NCI-H345 treated with DMSO at 0.1 percent for 48 hours (cell line): ENCODE data around the gene ING5.
A peak's percentile ranks its signal among the peaks of the same experiment; 100 is the strongest.
"Not testable (repeated sequence)": the region's sequence is repeated elsewhere in the genome, so short reads cannot be mapped to it uniquely, and the experiment has no call there.

Experiments used
- DNase-seq: peaks from one replicate; lab custom pipeline; 2025; ENCODE audit not compliant: unreplicated experiment; lab: John Stamatoyannopoulos, UW

Gene ING5

DNA sequence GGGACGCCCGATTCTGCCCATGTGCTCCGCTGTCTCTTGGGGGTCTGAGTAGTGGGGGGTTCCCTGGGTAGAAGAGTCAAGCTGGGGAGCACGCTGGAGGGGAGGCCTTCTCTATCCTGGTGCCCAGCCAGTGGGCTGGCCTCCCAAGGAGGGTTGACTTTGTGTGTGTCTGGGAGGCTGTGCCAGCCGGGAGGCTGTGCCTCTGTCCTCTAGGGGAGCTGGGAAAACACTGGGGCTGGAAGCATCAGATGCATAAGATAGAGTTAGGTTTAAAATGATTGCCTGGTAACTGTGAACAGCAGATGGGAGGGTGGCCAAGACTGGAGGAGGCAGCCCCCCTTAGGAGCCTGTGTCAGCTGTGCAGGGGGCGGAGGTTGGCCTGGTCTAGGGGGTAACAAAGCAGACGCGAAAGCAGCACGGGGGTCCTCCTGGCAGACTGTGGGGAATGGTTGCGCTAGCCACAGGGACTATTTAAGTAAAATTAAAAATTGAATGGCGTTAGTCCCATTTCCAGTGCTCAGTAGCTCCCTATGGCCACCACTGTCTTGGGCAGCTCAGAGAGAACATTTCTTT lies 1.3 kb downstream of the ING5 start:
- DNase-seq = peak; percentile 9

DNA sequence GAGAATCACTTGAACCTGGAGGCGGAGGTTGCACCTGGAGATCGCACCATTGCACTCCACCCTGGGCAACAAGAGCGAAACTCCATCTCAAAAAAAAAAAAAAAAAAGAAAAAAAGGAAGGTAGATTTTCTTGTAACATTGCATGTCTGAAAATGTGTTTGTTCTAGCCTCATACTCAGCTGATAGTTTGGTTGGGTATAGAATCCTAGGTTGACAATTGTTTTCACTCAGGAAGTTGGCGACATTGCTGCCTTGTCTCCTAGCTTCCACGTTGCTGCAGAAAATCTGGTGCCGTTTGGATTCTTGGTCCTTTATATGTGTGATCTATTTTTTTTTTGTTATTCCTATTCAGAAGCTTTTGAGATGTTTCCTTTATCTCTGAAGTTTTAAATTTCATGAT lies 4.7 kb downstream of the ING5 start:
- no peak for DNase-seq

DNA sequence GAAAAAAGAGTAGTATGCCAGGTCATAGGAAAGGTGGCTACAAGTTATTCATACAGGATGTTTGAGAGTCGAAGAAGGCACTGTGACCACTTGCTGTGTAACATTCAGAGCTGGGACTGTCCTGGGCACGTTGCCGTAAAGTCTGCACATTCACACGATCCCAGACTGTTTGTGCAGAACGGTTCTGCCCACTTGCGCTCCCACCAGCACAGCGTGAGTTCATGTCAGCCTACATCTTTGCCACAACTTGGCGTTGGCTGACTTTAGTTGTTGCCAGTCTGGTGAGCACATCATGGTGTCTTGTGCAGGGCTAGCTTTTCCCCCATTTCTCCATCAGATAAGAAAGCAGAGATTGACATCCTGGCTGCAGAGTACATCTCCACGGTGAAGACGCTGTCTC lies 7.0 kb downstream of the ING5 start:
- DNase-seq = no peak

DNA sequence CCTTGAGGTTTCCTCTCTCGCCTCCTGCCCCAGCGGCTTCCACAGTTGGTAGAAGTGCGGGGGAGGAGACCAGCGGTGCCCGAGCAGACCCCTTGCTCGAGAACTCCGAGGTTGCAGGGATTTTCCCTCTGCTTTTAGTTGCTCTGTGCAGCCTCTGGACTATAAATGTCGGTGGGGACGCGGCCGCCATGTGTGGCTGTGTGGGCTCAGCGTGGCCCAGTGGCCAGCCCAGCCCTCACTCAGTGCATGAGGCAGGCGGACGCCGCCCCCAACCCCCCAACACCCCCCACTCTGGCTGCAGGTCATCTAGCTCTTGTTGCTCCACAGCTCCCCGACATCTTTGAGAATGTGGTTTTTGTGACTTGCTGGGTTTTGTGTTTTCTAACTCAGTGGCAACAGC lies 17.3 kb downstream of the ING5 start:
- no peak for DNase-seq

DNA sequence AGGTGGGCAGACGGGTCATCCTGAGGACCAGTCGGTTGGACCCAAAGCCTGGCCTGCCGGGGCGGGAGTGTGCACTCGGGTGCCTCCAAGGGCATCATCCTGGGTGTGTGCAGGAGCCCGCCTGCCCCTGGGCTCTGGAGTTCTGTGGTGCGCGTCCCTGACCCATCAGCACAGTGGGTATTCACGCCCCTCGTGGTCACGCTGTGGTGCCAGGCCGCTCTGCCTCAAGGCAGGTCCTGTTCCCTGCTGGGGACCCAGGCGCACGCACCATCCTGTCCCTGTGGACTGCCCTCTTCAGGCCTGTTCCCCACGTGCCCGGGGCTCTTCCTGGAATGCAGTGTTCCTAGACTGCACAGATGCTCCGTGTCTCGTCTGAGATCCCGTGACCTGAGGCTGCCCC lies 18.3 kb downstream of the ING5 start:
- no peak for DNase-seq

DNA sequence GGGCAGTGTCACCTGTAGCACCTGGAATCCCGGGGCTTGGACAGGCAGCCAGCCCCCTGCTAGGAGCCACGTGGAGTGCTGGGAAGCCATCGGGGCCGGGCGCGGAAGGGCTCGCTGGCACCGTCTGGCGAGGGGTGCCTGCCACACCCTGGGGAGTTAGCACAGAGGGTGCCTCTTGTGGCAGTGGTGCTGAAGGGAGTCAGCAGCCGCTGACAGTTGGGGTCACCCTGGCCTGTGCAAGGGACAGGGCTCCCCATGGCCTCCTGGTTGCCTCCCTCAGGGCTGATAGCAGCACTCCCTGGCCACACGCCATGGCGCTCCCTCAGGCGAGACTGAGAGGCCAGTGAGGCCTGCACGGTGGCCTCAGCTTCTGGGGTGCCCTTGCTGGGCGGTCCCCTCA lies 18.7 kb downstream of the ING5 start:
- no peak for DNase-seq

DNA sequence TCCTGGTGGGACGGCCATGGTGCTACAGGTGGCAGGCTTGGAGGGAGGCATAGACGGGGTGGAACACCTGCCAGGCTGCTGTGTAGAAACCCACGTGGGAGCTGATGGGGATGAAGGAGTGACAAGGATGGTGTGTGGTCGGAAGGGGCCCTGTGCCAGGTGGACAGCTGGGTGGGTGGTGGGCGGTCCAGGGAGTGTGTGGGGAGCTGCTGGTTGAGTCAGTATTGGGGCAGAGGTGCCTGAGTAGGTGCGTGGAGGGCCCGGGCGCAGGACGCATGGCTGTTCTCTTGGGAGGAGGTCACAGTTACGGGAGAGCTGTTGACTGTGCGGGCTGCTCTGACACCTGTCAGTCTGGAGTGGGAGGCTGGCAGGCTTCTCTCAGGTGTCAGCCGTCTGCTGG lies 20.0 kb downstream of the ING5 start:
- DNase-seq = no peak

DNA sequence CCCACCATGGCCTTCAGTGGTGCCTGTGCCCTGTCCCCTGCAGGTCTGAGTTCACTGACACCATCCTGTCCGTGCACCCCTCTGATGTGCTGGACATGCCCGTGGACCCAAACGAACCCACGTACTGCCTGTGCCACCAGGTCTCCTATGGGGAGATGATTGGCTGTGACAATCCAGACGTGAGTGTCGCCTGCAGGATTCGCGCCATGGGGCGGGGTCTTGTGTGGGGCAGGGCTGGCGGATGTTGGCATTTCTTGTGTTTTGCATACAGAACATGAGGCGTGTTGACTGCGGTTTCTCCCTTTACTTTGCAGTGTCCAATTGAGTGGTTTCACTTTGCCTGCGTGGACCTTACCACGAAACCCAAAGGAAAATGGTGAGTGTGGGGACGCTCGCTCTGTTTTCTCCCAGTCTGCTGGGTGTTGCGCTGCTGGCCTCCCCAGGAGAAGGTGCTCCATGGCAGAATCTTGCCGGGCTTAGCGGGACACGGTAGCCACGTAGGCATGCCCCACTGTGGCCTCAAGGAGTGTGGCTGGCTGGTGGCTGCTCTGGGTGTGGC lies 21.1 kb downstream of the ING5 start:
- DNase-seq = no peak

DNA sequence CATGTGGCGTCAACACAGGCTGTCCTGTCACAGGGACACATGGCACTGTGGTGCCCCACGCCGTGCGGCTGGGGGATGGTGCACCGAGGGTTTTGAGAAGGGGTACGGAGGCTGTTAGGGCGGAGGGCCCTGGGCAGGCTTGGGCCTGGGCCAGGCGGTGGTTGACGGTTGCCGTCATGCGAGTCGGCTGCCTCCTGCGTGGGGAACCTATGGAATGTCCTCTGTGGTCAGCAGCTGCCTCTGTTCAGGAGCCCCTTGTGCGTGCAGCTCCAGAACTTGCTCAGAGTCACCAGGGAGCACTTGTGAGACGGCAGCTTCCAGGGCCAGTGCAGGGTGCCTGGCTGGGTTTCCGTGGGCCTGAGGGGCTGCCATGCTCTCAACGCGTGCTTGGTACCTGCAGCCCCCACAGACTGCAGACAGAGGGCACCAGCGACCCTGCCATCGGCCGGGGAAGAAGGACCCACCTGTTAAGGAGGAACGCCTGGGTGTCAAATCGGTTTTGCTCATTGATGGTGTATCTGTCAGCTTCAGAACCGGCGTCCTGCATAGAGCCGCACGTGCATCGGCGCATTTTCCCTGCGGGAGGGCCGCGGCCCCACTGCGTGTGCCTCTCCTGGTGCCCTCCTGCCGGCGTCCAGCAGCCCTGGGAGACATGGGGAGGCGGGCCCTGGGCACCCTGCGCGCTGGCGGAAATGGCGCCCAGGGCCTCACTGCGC lies 22.6 kb downstream of the ING5 start:
- no peak for DNase-seq

DNA sequence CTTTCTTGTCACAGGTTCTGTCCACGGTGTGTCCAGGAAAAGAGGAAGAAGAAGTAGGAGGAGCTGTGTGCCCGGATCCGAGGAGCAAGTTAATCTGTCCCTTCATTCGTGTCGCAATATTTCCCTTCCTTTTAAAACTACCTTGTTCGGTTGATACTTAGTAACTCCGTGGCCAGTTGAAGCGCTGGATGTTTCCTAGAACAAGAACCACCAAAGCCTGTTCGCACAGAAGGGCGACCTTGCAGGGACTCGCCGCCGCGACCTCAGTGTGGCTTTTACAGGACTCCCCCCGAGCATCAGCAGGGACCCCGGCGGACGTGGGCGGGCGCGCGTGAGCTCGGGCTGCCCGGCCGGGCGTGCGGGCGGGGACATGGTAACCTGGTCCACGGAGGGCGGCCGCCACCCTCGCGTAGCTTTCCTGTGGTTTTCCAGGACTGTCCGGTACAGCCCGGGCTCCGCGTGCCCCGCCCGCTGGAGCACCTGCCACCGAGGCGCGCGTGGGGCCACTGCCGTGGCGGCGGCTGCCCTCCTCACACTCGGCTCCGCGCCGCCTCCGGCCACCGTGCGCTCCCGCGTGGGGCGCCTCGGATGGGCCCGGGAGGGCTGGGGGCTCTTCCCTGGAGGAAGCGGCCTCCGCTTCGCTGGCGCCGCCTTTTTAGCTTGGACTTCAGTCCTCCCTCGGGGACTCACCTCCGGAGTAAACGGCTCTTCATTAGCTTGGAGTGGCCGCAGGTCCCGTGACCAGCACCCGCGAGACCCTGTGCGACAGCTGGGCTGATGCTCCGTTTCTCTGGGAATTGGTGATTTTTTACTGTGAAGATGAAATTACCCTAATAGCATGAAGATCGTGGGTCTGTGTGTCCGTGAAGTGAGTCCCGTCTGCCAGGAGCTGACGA lies 23.4 kb downstream of the ING5 start:
- no peak for DNase-seq

DNA sequence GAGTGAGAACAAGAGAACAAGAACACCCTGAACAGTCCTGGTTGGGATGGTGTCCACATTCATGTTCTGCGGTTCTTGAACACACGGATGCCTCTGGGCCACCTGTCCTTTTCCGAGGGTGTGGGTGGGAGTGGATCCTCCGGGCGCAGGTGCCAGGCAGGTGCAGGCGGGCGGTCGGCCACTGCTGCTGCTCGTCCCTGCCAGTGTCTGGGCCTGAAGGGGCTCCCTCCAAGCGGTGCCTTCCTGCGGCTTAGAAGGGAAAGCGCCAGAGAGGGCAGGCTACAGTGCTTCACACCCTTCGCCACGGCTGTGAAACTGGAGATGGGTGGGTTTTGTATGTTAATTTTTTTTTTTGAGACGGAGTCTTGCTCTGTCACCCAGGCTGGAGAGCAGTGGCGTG lies 24.6 kb downstream of the ING5 start:
- DNase-seq = no peak

DNA sequence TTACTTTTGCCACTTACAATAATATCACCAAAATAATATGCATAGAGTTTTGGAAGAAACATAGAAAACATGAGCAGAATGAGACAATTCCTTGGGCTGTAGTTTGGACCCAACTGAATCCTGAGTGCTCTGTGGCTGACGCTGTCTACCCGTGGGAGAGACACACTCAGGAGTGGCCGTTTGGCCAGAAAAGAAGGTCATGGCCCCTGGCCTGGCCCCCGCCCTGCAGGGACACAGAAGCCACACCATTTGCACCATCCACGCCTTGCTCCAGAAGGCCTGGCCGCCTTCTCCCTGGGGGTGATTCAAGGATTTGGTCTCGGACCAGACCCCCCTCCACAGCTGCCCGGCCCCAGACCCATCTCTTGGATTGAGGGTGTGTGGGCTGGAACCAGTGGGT lies 26.2 kb downstream of the ING5 start:
- no peak for DNase-seq

DNA sequence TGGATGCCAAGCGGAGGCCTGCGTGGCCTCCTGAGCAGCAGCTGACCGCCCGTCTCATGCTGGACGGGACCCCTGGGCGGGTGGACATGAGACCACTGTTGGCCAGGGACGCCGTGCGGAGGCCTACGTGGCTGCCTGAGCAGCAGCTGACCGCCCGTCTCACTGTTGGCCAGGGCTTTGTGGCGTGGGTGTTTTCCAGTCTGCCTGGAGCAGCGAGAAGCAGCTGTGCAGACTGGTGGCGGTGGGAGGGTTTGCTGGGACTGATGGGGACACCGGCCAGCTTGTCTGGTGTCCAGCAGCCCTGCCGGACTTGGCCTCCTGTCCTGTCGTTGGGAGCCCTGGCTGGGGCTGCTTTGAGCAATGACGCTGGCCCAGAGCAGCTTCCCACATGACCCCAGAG lies 26.8 kb downstream of the ING5 start:
- DNase-seq = no peak

DNA sequence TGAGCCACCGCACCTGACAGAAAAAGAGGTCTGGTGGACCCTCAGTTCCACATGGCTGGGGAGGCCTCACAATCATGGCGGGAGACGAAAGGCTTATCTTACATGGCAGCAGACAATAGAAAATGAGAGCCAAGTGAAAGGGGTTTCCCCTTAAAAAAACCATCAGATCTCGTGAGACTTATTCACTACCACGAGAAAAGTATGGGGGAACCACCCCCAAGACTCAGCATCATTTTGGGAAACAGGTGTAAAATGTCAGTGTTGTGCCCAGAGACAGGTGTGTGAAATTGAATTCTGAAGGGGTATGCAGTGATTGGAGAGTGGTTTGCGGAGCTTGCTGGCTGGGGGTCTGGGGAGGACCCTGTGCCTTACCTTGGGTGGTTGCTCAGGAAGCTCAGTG lies 28.0 kb downstream of the ING5 start:
- DNase-seq = no peak

DNA sequence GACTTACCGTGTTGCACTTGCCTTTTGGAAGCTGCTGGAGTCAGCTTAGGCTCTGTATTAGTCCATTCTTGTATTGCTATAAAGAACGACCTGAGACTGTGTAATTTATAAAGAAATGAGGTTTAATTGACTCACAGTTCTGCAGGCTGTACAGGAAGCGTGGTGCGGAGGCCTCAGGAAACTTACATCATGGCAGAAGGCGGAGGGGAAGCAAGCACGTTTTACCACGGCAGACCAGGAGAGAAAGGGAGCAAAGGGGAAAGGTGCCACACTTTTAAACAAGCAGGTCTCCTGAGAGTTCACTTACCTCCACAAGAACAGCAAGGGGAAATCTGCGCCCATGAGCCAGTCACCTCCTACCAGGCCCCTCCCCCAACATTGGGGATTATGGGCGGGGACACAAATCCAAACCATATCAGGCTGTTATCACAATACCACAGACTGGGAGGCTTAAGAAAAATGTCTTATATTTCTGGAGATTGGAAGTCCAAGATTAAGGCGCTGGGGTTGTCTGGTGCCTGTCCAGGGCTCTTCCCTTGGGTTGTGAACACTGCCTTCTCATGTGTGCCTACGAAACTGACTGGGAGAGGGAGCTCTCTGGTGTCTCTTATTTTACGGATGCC lies 28.9 kb downstream of the ING5 start:
- DNase-seq = no peak

DNA sequence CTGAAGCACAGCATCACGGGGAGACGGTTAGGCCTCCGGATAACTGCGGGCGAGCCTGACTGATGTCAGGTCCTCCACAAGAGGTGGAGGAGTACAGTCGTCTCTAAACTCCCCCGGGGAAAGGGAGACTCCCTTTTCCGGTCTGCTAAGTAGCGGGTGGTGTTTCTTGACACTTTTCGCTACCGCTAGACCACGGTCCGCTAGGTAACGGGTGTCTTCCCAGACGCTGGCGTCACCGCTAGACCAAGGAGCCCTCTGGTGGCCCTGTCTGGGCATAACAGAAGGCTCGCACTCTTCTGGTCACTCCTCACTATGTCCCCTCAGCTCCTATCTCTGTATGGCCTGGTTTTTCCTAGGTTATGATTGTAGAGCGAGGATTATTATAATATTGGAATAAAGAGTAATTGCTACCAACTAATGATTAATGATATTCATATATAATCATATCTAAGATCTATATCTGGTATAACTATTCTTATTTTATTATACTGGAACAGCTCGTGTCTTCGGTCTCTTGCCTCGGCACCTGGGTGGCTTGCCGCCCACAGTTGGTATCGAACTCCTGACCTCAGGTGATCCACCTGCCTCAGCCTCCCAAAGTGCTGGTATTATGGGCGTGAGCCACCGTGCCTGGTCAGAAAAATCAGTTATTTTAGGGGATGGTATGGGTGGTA lies 30.8 kb downstream of the ING5 start:
- not testable (repeated sequence) for DNase-seq

DNA sequence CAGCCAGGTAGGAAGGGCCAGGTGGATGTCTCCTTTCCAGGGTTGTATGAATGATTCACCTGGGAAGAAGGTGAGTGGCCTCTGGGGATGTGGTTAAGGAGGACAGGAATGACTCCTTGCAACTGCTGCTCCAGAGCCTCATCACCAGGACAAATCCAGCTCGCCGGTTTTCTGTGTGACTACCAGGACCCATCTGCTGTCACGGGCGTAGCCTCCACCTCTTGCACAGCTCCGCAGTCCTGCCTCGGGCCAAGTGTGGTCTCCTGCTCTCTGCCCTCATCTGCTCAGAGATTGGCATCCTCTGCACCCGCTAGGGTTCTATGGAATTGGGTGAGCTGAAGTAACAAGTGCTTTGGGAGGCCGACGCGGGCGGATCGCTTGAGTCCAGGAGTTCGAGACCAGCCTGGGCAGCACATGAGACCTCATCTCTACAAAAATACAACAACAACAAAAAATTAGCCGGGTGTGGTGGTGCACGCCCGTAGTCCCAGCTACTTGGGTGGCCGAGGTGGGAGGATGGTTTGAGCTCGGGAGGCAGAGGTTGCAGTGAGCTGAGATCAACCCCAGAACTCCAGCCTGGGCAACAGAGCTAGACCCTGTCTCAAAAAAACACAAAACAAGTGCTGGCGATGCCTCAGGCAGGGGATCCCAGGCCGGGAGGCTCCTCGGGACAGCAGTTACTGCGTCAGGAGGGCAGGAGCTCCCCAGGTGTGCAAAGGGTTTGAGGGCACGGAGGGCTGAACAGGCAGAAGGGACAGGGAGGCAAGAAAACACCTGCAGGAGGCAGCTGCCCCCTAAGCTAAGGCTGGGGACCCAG lies 31.8 kb downstream of the ING5 start:
- DNase-seq = no peak

DNA sequence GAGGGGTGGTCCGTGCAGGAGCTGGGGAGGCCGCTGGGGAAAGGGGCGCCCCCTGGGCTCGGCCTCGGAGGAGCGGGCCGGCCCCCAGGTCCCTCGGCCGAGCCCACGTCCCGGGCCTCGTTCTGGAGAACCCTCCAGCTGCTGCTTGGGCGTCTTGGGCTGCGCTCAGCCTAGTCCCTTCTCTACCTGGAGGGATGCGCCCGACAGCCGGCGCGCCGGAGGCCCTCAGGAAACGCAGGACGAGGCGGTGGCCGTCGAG lies 32.3 kb downstream of the ING5 start:
- DNase-seq = no peak

DNA sequence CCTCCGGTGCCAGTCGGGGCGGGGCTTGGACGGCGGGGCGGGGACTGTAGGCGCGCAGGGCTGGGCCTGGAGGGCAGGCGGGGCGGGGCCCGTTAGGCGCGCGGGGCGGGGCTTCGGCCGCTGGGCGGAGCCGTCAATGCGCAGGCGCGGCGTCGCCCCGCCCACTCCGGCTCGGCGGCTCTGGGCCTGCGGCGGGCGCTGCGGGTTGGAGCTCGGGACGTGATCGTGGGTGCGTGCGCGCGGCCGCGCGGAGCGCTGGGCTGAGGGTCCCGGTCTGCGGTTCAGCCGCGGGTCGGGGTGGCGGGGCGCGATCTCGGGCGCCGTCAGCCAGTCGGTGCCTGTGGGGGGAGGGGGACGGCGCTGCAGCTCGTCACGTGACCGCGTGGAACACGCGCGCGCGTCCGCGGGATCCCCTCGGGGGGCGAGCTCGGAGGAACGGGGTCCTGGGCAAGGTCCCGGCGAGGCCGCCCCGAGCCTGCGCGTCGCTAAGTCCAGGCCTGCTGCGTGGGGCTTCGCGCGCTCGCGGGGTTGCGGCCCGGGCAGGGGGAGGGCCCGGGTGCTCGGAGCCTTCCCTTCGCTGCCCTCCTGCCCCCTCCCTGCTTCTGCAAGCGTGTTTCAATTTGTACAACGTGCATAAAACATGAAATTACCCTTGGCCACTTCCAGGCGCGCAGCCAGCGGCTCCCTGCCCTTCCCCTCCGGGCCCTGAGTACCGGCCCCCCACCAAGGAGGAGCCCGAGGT lies 32.8 kb downstream of the ING5 start, which contains the start of gene D2HGDH:
Gene D2HGDH, plus strand, starts transcription at position 164 of the 742 bp plus-strand sequence. CDS start 595 bp downstream, outside the sequence.
- DNase-seq = peak; percentile 66
